HEK293 (cell line): Measurements from ENCODE around the gene GDAP2.

Experiments used
- CTCF ChIA-PET: fragments of 350-600 bp; formaldehyde crosslinking; extraction: SDS; loops from one replicate; lab custom pipeline; 2021; ENCODE audit warnings: antibody characterized with exemption; lab: Yijun Ruan, JAX
- POLR2A ChIA-PET: fragments of 300-600 bp; formaldehyde crosslinking; extraction: SDS; loops from one replicate; lab custom pipeline; 2020; ENCODE audit warnings: antibody characterized with exemption, inconsistent platforms; lab: Yijun Ruan, JAX
- H3K27ac ChIP-seq: fragments of 200-500 bp; sonication (Bioruptor generic); 2 replicates; pipeline ENCODE4 v1.5.1; 2014; ENCODE audit warnings: low read depth, low read length, control low read depth, inconsistent platforms; ENCODE audit errors: extremely low read depth
- H3K36me3 ChIP-seq, 2 experiments: fragments of 200-500 bp in 1 of 2; sonication (Bioruptor generic) in 1 of 2; 1 replicate in 1 of 2; 2 replicates in 1 of 2; pipeline ENCODE4 v1.5.1; 2014 to 2017; ENCODE audit warnings: inconsistent platforms in 2 of 2, low read length in 2 of 2; ENCODE audit not compliant: control insufficient read depth in 2 of 2, insufficient read depth in 1 of 2
- H3K4me1 ChIP-seq: fragments of 200-500 bp; sonication (Bioruptor generic); 2 replicates; pipeline ENCODE4 v1.5.1; 2014; ENCODE audit warnings: mild to moderate bottlenecking, low read length, inconsistent platforms; ENCODE audit not compliant: control insufficient read depth, insufficient read depth
- H3K4me3 ChIP-seq: 2 replicates; pipeline ENCODE4 v1.5.1; 2011; ENCODE audit warnings: low read depth, mild to moderate bottlenecking, control low read depth, low read length, moderate library complexity
- H3K9me3 ChIP-seq: fragments of 200-500 bp; sonication (Bioruptor generic); 2 replicates; pipeline ENCODE4 v1.5.1; 2014; ENCODE audit warnings: low read depth, low read length, inconsistent platforms; ENCODE audit not compliant: control insufficient read depth, insufficient read depth
- BCL11B ChIP-seq: fragments of 450-650 bp; formaldehyde crosslinking; IDR thresholded peaks from 2 replicates; pipeline ENCODE4 v1.5.1; 2016; ENCODE audit warnings: low read depth, missing biosample characterization, missing genetic modification characterization
- ZBTB21 ChIP-seq: fragments of 450-650 bp; formaldehyde crosslinking; IDR thresholded peaks from 2 replicates; pipeline ENCODE4 v1.5.1; 2017; ENCODE audit warnings: missing biosample characterization, missing genetic modification characterization
- ZNF121 ChIP-seq: fragments of 450-650 bp; formaldehyde crosslinking; IDR thresholded peaks from 2 replicates; pipeline ENCODE4 v1.5.1; 2016; ENCODE audit warnings: missing biosample characterization, missing genetic modification characterization
- ZNF266 ChIP-seq: fragments of 450-650 bp; formaldehyde crosslinking; IDR thresholded peaks from 2 replicates; pipeline ENCODE4 v1.5.1; 2016; ENCODE audit warnings: missing biosample characterization, missing genetic modification characterization, low read depth
- ZNF354C ChIP-seq: fragments of 450-650 bp; formaldehyde crosslinking; IDR thresholded peaks from 2 replicates; pipeline ENCODE4 v1.5.1; 2016; ENCODE audit warnings: missing biosample characterization, missing genetic modification characterization, low read depth, borderline replicate concordance
- ZNF366 ChIP-seq: fragments of 450-650 bp; formaldehyde crosslinking; conservative IDR thresholded peaks from 2 replicates; pipeline ENCODE4 v1.5.1; 2016; ENCODE audit warnings: missing biosample characterization, missing genetic modification characterization
- ZNF423 ChIP-seq: fragments of 450-650 bp; formaldehyde crosslinking; IDR thresholded peaks from 2 replicates; pipeline ENCODE4 v1.5.1; 2016; ENCODE audit warnings: missing biosample characterization, missing genetic modification characterization
- ZNF473 ChIP-seq: fragments of 450-650 bp; formaldehyde crosslinking; IDR thresholded peaks from 2 replicates; pipeline ENCODE4 v1.5.1; 2017; ENCODE audit warnings: missing biosample characterization, missing genetic modification characterization
- ZNF529 ChIP-seq: fragments of 450-650 bp; formaldehyde crosslinking; IDR thresholded peaks from 2 replicates; pipeline ENCODE4 v1.5.1; 2017; ENCODE audit warnings: missing genetic modification characterization, missing biosample characterization; ENCODE audit not compliant: insufficient replicate concordance
- ZNF585B ChIP-seq: fragments of 450-650 bp; formaldehyde crosslinking; IDR thresholded peaks from 2 replicates; pipeline ENCODE4 v1.5.1; 2016; ENCODE audit warnings: missing biosample characterization, missing genetic modification characterization
- ZNF677 ChIP-seq: fragments of 450-650 bp; IDR thresholded peaks from 2 replicates; pipeline ENCODE4 v1.5.0; 2018; ENCODE audit warnings: missing biosample characterization, mild to moderate bottlenecking, missing genetic modification characterization, moderate library complexity
- ZNF76 ChIP-seq: fragments of 450-650 bp; formaldehyde crosslinking; IDR thresholded peaks from 2 replicates; pipeline ENCODE4; 2016; ENCODE audit warnings: low read depth, missing biosample characterization, missing genetic modification characterization, borderline replicate concordance
- ZNF792 ChIP-seq: fragments of 450-650 bp; formaldehyde crosslinking; IDR thresholded peaks from 2 replicates; pipeline ENCODE4 v1.5.1; 2016; ENCODE audit warnings: missing biosample characterization, missing genetic modification characterization
- TF ChIP-seq, protein P1 (sequence below): fragments of 450-650 bp; formaldehyde crosslinking; IDR thresholded peaks from 2 replicates; pipeline ENCODE4 v1.5.1; 2017; ENCODE audit warnings: missing biosample characterization, mild to moderate bottlenecking, missing genetic modification characterization, moderate library complexity
- TF ChIP-seq, protein P2 (sequence below): fragments of 450-650 bp; formaldehyde crosslinking; optimal IDR thresholded peaks from 2 replicates; pipeline ENCODE3; 2016; ENCODE audit warnings: missing biosample characterization, mild to moderate bottlenecking, missing genetic modification characterization
- TF ChIP-seq, protein P3 (sequence below): fragments of 450-650 bp; formaldehyde crosslinking; IDR thresholded peaks from 2 replicates; pipeline ENCODE4 v1.5.1; 2016; ENCODE audit warnings: missing biosample characterization, missing genetic modification characterization, low read depth
- TF ChIP-seq, protein P4 (sequence below): fragments of 450-650 bp; formaldehyde crosslinking; IDR thresholded peaks from 2 replicates; pipeline ENCODE4 v1.5.1; 2016; ENCODE audit warnings: missing biosample characterization, missing genetic modification characterization, borderline replicate concordance

Gene GDAP2

DNA sequence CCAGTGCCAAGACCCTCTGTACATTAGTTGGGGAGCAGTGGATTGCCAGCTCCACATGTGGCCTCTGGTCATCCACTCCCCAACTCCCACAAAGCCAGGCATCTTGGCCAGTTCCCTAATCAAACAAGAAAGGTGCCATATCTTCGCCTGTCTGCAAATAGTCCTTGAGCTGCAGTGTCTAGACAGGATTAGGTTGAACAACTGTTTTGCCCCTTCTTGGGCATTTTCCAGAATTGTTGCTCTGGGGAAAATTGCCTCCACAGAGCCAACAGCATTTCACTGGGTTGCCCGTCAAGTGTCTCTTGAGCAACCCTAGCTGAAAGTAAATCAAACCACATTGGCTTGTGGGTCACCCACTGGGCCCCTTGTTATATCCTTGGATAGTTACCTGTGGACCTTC lies 109.3 kb downstream of the GDAP2 start:
- H3K9me3 ChIP-seq, result no peaks in the 10 kb centered on the region
- CTCF ChIA-PET, result no interaction called here
- TF ChIP-seq ZNF792 (tag by site-specific recombination) (no peak), ZNF266 (tag by site-specific recombination) (no peak), ZBTB21 (tag by site-specific recombination) (no peak), BCL11B (tag by site-specific recombination) (no peak), ZNF529 (no peak)
- no peaks in the 10 kb centered on the region for H3K36me3 ChIP-seq
- H3K4me3 ChIP-seq, result no peak overlapping the region
- POLR2A ChIA-PET, result no interaction called here
- H3K4me1 ChIP-seq, result no peaks in the 10 kb centered on the region
- H3K27ac ChIP-seq, result no peak overlapping the region

DNA sequence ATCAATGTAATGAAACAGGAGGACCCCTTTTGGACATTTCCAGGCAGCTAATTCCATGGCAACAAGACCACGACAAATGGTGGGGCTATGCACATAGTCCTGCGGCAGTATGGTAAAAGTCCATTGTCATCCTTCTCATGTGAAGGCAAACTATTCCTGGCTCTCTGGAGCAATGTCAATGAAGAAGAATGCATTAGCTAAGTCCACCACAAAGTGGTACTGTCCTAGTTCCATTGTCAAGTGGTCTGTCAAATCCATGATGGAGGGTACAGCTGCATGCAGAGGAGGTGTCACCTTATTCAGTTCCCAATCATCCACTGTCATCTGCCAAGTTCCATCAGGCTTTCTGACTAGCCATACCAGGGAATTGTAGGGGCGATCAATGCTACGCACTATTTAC lies 110.1 kb downstream of the GDAP2 start:
- H3K9me3 ChIP-seq, result no peaks in the 10 kb centered on the region
- H3K27ac ChIP-seq, result no peak overlapping the region
- POLR2A ChIA-PET, result no interaction called here
- H3K4me3 ChIP-seq, result no peak overlapping the region
- no peaks in the 10 kb centered on the region for H3K36me3 ChIP-seq
- TF ChIP-seq, protein P1, sequence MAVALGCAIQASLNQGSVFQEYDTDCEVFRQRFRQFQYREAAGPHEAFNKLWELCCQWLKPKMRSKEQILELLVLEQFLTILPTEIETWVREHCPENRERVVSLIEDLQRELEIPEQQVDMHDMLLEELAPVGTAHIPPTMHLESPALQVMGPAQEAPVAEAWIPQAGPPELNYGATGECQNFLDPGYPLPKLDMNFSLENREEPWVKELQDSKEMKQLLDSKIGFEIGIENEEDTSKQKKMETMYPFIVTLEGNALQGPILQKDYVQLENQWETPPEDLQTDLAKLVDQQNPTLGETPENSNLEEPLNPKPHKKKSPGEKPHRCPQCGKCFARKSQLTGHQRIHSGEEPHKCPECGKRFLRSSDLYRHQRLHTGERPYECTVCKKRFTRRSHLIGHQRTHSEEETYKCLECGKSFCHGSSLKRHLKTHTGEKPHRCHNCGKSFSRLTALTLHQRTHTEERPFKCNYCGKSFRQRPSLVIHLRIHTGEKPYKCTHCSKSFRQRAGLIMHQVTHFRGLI, result no peak
- TF ChIP-seq ZNF473, result no peak
- TF ChIP-seq, protein P2, sequence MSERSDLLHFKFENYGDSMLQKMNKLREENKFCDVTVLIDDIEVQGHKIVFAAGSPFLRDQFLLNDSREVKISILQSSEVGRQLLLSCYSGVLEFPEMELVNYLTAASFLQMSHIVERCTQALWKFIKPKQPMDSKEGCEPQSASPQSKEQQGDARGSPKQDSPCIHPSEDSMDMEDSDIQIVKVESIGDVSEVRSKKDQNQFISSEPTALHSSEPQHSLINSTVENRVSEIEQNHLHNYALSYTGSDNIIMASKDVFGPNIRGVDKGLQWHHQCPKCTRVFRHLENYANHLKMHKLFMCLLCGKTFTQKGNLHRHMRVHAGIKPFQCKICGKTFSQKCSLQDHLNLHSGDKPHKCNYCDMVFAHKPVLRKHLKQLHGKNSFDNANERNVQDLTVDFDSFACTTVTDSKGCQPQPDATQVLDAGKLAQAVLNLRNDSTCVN (tag by site-specific recombination), result no peak
- TF ChIP-seq ZNF366 (tag by site-specific recombination), result no peak
- no peak for TF ChIP-seq ZNF585B (tag by site-specific recombination)
- TF ChIP-seq ZNF121 (tag by site-specific recombination), result no peak
- TF ChIP-seq ZNF423 (tag by site-specific recombination), result no peak
- TF ChIP-seq ZNF354C, result no peak
- no peaks in the 10 kb centered on the region for H3K4me1 ChIP-seq
- CTCF ChIA-PET, result no interaction called here

DNA sequence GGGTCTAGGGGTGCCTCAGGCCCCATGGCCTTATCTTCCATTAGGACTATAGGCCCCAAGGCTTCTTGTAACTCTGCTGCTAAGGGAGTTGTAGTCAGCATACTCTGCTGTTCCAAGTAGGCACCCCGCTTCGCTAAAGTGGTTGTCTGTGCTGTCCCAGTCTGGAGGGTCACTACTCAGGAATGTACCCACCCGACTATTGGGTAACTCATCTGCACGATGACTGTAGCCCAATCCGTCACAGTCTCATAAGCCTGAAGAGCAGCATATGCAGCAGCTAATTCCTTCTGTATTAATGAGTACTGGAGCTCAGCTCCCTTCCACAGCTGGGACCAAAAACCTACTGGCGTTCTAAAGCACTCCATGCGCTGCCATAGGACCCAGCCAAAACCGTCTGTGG lies 111.0 kb downstream of the GDAP2 start:
- Histone ChIP-seq H3K36me3 (no peaks in the 10 kb centered on the region), H3K9me3 (no peaks in the 10 kb centered on the region)
- POLR2A ChIA-PET, result no interaction called here
- TF ChIP-seq, protein P3, sequence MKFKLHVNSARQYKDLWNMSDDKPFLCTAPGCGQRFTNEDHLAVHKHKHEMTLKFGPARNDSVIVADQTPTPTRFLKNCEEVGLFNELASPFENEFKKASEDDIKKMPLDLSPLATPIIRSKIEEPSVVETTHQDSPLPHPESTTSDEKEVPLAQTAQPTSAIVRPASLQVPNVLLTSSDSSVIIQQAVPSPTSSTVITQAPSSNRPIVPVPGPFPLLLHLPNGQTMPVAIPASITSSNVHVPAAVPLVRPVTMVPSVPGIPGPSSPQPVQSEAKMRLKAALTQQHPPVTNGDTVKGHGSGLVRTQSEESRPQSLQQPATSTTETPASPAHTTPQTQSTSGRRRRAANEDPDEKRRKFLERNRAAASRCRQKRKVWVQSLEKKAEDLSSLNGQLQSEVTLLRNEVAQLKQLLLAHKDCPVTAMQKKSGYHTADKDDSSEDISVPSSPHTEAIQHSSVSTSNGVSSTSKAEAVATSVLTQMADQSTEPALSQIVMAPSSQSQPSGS (tag by site-specific recombination), result no peak
- TF ChIP-seq ZNF677 (tag by site-specific recombination) (no peak), ZNF76 (tag by site-specific recombination) (no peak)
- TF ChIP-seq, protein P4, sequence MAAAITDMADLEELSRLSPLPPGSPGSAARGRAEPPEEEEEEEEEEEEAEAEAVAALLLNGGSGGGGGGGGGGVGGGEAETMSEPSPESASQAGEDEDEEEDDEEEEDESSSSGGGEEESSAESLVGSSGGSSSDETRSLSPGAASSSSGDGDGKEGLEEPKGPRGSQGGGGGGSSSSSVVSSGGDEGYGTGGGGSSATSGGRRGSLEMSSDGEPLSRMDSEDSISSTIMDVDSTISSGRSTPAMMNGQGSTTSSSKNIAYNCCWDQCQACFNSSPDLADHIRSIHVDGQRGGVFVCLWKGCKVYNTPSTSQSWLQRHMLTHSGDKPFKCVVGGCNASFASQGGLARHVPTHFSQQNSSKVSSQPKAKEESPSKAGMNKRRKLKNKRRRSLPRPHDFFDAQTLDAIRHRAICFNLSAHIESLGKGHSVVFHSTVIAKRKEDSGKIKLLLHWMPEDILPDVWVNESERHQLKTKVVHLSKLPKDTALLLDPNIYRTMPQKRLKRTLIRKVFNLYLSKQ (tag by site-specific recombination), result no peak
- TF ChIP-seq, protein P2 (tag by site-specific recombination), result no peak
- TF ChIP-seq, all 188 proteins: peak for 0
- H3K4me1 ChIP-seq, result no peaks in the 10 kb centered on the region
- no peak overlapping the region for H3K4me3 ChIP-seq
- CTCF ChIA-PET, result no interaction called here
- no peak overlapping the region for H3K27ac ChIP-seq
